ENCODE results near the gene OAT.

OAT gene

GRCh38 chr10:124348801-124349200 is 69.9 kb downstream of the OAT start:
- Histone ChIP-seq H3K9me3 (replicated peaks; ENCODE audit: low read length) (no peaks in the 10 kb centered on the region), H3K4me3 (ENCODE audit: low read length) (no peak overlapping the region), H3K4me1 (ENCODE audit: control insufficient read depth, insufficient read depth, low read length) (no peaks in the 10 kb centered on the region), H3K36me3 (ENCODE audit: insufficient read depth, low read length) (no peaks in the 10 kb centered on the region), H3K27me3 (ENCODE audit: control insufficient read depth, insufficient read depth, low read length) (no peaks in the 10 kb centered on the region), H3K9ac (ENCODE audit: low read depth, low read length) (no peak overlapping the region), H3K4me2 (ENCODE audit: low read length) (no peak overlapping the region)

- Histone ChIP-seq H3K4me3 (ENCODE audit: low read length) (no peak overlapping the region), H3K9ac (ENCODE audit: low read depth, low read length) (no peak overlapping the region), H3K27me3 (ENCODE audit: control insufficient read depth, insufficient read depth, low read length) (no peaks in the 10 kb centered on the region), H3K4me2 (ENCODE audit: low read length) (no peak overlapping the region), H3K4me1 (ENCODE audit: control insufficient read depth, insufficient read depth, low read length) (no peaks in the 10 kb centered on the region), H3K9me3 (replicated peaks; ENCODE audit: low read length) (no peaks in the 10 kb centered on the region), H3K36me3 (ENCODE audit: insufficient read depth, low read length) (no peaks in the 10 kb centered on the region)
Observed at GRCh38 chr10:124347956-124348355, 70.8 kb downstream of the OAT start.

Measured in skeletal muscle satellite cell (primary cell).